Chondrocyte (in vitro differentiated cells): Measurements from ENCODE around the gene TAAR5. TPM values are rescaled to one million over a fixed set of nuclear protein-coding genes. Genes with fewer than 3 reads are reported as not detected.

Experiments used
- DNase-seq: peaks from one replicate; pipeline ENCODE4 v3.0.0; 2021; ENCODE audit warnings: mixed read lengths, low spot score
- H3K27ac Mint-ChIP-seq: one replicate; pipeline ENCODE4 v1.8.0; 2021; ENCODE audit warnings: mild to moderate bottlenecking, moderate library complexity, mixed read lengths; ENCODE audit not compliant: unreplicated experiment
- H3K27me3 Mint-ChIP-seq: 2 replicates; pipeline ENCODE4 v1.8.0; 2021; ENCODE audit warnings: low read depth, mixed read lengths
- H3K36me3 Mint-ChIP-seq: 2 replicates; pipeline ENCODE4 v1.8.0; 2021; ENCODE audit warnings: low read depth, mixed read lengths
- H3K4me1 Mint-ChIP-seq: 2 replicates; pipeline ENCODE4 v1.8.0; 2021; ENCODE audit warnings: low read depth, mild to moderate bottlenecking, mixed read lengths
- H3K4me3 Mint-ChIP-seq: one replicate; pipeline ENCODE4 v1.8.0; 2021; ENCODE audit warnings: mild to moderate bottlenecking, moderate library complexity, mixed read lengths; ENCODE audit not compliant: unreplicated experiment
- H3K9me3 Mint-ChIP-seq: 2 replicates; pipeline ENCODE4 v1.8.0; 2021; ENCODE audit warnings: low read depth, mixed read lengths
- CTCF ChIP-seq: fragments of 200-600 bp; sonication (generic); IDR thresholded peaks from 2 replicates; pipeline ENCODE4 v1.5.0; 2021; ENCODE audit warnings: antibody characterized with exemption, mild to moderate bottlenecking, moderate library complexity
- total RNA-seq: library from RNA; stranded (reverse); gene quantifications from 3 replicates; pipeline ENCODE4 v1.2.1, GENCODE V29; 2021

The TAAR5 gene
- total RNA-seq, 1 donor from 2014 or later, result not detected

GRCh38 chr6:132623106-132623845 lies 33.7 kb upstream of the TAAR5 start:
- Mint-ChIP-seq H3K9me3 (peaks cover 7% of the 10 kb centered on the region), H3K4me1 (no peaks in the 10 kb centered on the region), H3K27ac (no peak overlapping the region), H3K27me3 (peaks cover 22% of the 10 kb centered on the region), H3K4me3 (no peak overlapping the region), H3K36me3 (peaks cover 2% of the 10 kb centered on the region)
- no peak for DNase-seq
- no peak for TF ChIP-seq CTCF

DNA sequence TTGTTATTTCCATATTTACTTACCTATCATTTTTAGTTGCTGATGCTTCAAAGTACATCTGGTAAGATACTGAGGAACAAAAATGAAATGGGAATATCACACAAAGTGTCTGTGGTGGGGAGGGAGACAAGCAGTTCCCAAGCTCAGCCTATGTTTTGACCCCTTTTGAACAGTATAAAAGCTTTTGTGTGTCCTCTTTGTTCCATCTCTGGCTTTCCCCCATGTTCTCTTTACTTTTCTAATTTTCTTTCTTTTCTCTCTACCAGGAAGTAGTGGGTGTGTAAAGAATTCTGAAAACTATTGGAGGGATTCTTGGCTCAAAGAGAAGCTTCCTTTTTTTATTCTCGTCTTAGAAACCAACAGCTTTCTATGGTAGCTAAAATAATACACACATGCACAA lies 27.1 kb upstream of the TAAR5 start:
- Mint-ChIP-seq H3K36me3 (no peaks in the 10 kb centered on the region), H3K4me3 (no peak overlapping the region), H3K27ac (no peak overlapping the region), H3K27me3 (peaks cover 17% of the 10 kb centered on the region), H3K4me1 (no peaks in the 10 kb centered on the region), H3K9me3 (no peaks in the 10 kb centered on the region)
- TF ChIP-seq CTCF, result no peak
- no peak for DNase-seq

DNA sequence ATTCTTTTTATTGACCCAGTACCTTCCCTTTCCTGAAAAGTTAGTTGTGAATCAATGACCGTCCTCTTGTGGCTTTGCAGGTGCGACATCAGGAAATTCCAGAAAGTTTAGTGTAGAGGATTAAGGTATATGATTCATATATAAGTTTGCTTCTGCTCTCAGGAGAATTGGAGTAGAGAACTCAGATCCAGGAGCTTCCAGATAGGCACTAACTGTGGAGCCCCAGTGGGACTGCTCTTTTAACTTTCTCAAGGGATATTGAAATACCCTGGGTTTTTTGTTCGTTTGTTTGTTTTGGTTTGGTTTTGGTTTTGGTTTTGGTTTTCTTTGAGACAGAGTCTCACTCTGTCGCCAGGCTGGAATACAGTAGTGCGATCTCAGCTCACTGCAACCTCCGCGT lies 25.0 kb upstream of the TAAR5 start:
- H3K9me3 Mint-ChIP-seq, result no peaks in the 10 kb centered on the region
- no peak for DNase-seq
- no peak for TF ChIP-seq CTCF
- H3K4me3 Mint-ChIP-seq, result no peak overlapping the region
- H3K4me1 Mint-ChIP-seq, result no peaks in the 10 kb centered on the region
- no peaks in the 10 kb centered on the region for H3K36me3 Mint-ChIP-seq
- peaks cover 9% of the 10 kb centered on the region for H3K27me3 Mint-ChIP-seq
- H3K27ac Mint-ChIP-seq, result no peak overlapping the region

GRCh38 chr6:132612449-132613108 lies 23.0 kb upstream of the TAAR5 start:
- Mint-ChIP-seq H3K4me3 (no peak overlapping the region), H3K4me1 (no peaks in the 10 kb centered on the region), H3K27me3 (peaks cover 4% of the 10 kb centered on the region), H3K27ac (no peak overlapping the region), H3K9me3 (no peaks in the 10 kb centered on the region), H3K36me3 (no peaks in the 10 kb centered on the region)
- TF ChIP-seq CTCF, result no peak
- no peak for DNase-seq

GRCh38 chr6:132611616-132612015 lies 22.1 kb upstream of the TAAR5 start:
- Mint-ChIP-seq H3K27ac (no peak overlapping the region), H3K4me3 (no peak overlapping the region), H3K36me3 (no peaks in the 10 kb centered on the region), H3K9me3 (no peaks in the 10 kb centered on the region), H3K4me1 (no peaks in the 10 kb centered on the region), H3K27me3 (no peaks in the 10 kb centered on the region)
- DNase-seq, result no peak
- no peak for TF ChIP-seq CTCF
